NB4 (cell line): ENCODE measurements around the gene EHD1.

Experiments used
- DNase-seq: peaks from one replicate; pipeline ENCODE4 v3.0.0; 2010; ENCODE audit warnings: low read depth
- H3K4me3 ChIP-seq: one replicate; pipeline ENCODE4 v1.5.1; 2011; ENCODE audit warnings: mild to moderate bottlenecking, low read depth, low read length, moderate library complexity
- MYC ChIP-seq: IDR thresholded peaks from 2 replicates; pipeline ENCODE4 v1.6.1; 2011; ENCODE audit warnings: low read depth, low read length
- POLR2A ChIP-seq: IDR thresholded peaks from 2 replicates; pipeline ENCODE4 v1.6.1; 2011; ENCODE audit warnings: mild to moderate bottlenecking; ENCODE audit not compliant: insufficient read length; ENCODE audit errors: extremely low read depth
- TF ChIP-seq, protein P1 (sequence below): IDR thresholded peaks from one replicate; pipeline ENCODE4 v1.5.1; 2012; ENCODE audit warnings: low read depth, low read length
- TF ChIP-seq, protein P2 (sequence below): IDR thresholded peaks from 2 replicates; pipeline ENCODE4 v1.6.1; 2011; ENCODE audit warnings: low read depth, low read length

The EHD1 gene

GRCh38 chr11:64916775-64917662 is 38.6 kb upstream of the EHD1 start, which contains the start of gene ATG2A:
ATG2A (minus strand) TSS chr11:64917209; CDS start chr11:64917135, 74 bp downstream.
- TF ChIP-seq POLR2A (peak; percentile 76), MYC (peak; percentile 18; the same call in 1 of the 2 replicates)
- TF ChIP-seq, protein P1, sequence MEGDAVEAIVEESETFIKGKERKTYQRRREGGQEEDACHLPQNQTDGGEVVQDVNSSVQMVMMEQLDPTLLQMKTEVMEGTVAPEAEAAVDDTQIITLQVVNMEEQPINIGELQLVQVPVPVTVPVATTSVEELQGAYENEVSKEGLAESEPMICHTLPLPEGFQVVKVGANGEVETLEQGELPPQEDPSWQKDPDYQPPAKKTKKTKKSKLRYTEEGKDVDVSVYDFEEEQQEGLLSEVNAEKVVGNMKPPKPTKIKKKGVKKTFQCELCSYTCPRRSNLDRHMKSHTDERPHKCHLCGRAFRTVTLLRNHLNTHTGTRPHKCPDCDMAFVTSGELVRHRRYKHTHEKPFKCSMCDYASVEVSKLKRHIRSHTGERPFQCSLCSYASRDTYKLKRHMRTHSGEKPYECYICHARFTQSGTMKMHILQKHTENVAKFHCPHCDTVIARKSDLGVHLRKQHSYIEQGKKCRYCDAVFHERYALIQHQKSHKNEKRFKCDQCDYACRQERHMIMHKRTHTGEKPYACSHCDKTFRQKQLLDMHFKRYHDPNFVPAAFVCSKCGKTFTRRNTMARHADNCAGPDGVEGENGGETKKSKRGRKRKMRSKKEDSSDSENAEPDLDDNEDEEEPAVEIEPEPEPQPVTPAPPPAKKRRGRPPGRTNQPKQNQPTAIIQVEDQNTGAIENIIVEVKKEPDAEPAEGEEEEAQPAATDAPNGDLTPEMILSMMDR = no peak
- TF ChIP-seq, protein P2, sequence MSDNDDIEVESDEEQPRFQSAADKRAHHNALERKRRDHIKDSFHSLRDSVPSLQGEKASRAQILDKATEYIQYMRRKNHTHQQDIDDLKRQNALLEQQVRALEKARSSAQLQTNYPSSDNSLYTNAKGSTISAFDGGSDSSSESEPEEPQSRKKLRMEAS = peak; percentile 79
- peak; percentile 100 for DNase-seq
- H3K4me3 ChIP-seq = peak within 1 kb of the TSS; percentile 97

- DNase-seq = peak; percentile 69
- peak overlapping the region; percentile 97 for H3K4me3 ChIP-seq
- TF ChIP-seq, protein P1 = no peak
- no peak for TF ChIP-seq MYC
- TF ChIP-seq, protein P2 = peak; percentile 54
- no peak for TF ChIP-seq POLR2A
Observed at GRCh38 chr11:64916040-64916774, 37.8 kb upstream of the EHD1 start.

- DNase-seq = no peak
- H3K4me3 ChIP-seq = no peak overlapping the region
- TF ChIP-seq POLR2A = no peak
- TF ChIP-seq, protein P1 = no peak
- TF ChIP-seq MYC = no peak
- TF ChIP-seq, protein P2 = no peak
Observed at GRCh38 chr11:64915376-64915887, 37.0 kb upstream of the EHD1 start.

- H3K4me3 ChIP-seq = no peak overlapping the region
- no peak for DNase-seq
- TF ChIP-seq, protein P2 = no peak
- no peak for TF ChIP-seq POLR2A
Observed at GRCh38 chr11:64914123-64914522, 35.7 kb upstream of the EHD1 start.

GRCh38 chr11:64913171-64913727 is 34.8 kb upstream of the EHD1 start:
- DNase-seq = no peak
- TF ChIP-seq, protein P2 = no peak
- TF ChIP-seq POLR2A = no peak
- TF ChIP-seq MYC = no peak
- TF ChIP-seq, protein P1 = no peak
- H3K4me3 ChIP-seq = no peak overlapping the region
